ENCODE data around the gene RASA3. TPM values are rescaled to one million over a fixed set of nuclear protein-coding genes. Genes with fewer than 3 reads are reported as not detected.
"Not testable (repeated sequence)": the region's sequence is repeated elsewhere in the genome, so short reads cannot be mapped to it uniquely, and the experiment has no call there.

Gene RASA3
- total and polyA plus RNA-seq, 11 donors: 4.8 to 24.2 (median 9.7) TPM

- DNase-seq (peak in 1 of 5 donors; percentile 24), ATAC-seq (no peak)
- Histone ChIP-seq H3K4me3 (no peak overlapping the region), H3K27ac (peak overlapping the region in 5 of 12 donors; percentile 70 to 94 (median 79)), H3K27me3 (no peaks in the 10 kb centered on the region), H3K9me3 (no peaks in the 10 kb centered on the region), H3K4me1 (peaks cover 0 to 90% (median 54%) of the 10 kb centered on the region in 12 donors), H3K36me3 (peaks cover 0 to 4% (median 0%) of the 10 kb centered on the region in 9 donors)
- 87 to 89% (median 88%) methylated on average over 21 of the region's 21 CpGs for WGBS, 4 donors
- no peak for TF ChIP-seq POLR2A (IDR thresholded peaks at IDR 0.05)
- no peak for TF ChIP-seq CTCF (IDR thresholded peaks at IDR 0.05)
- intact Hi-C loops (cut with DNase I): no loop called here
Observed at GRCh38 chr13:114126789-114127472, 5.5 kb downstream of the RASA3 start.

- H3K27ac ChIP-seq; intact Hi-C loops (cut with DNase I); DNase-seq; H3K4me3 ChIP-seq; H3K9me3 ChIP-seq; H3K27me3 ChIP-seq; ATAC-seq; H3K36me3 ChIP-seq: not testable (repeated sequence)
- 92 to 97% (median 94%) methylated on average over 12 to 14 of the region's 14 CpGs for WGBS, 4 donors
- peaks cover 0 to 93% (median 59%) of the 10 kb centered on the region in 12 donors for H3K4me1 ChIP-seq
Observed at GRCh38 chr13:114126086-114126485, 6.3 kb downstream of the RASA3 start.

GRCh38 chr13:114125589-114125988 lies 6.8 kb downstream of the RASA3 start:
- 94 to 96% (median 95%) methylated on average over 16 to 18 of the region's 19 CpGs for WGBS, 4 donors
- DNase-seq (peak in 1 of 5 donors; percentile 11), ATAC-seq (no peak)
- TF ChIP-seq CTCF (IDR thresholded peaks at IDR 0.05) (no peak), POLR2A (IDR thresholded peaks at IDR 0.05) (no peak)
- no peak overlapping the region for H3K27ac ChIP-seq
- intact Hi-C loops (cut with DNase I): no loop called here
- peaks cover 0 to 95% (median 56%) of the 10 kb centered on the region in 12 donors for H3K4me1 ChIP-seq
- H3K4me3 ChIP-seq: no peak overlapping the region
- H3K9me3 ChIP-seq: no peaks in the 10 kb centered on the region
- H3K27me3 ChIP-seq: no peaks in the 10 kb centered on the region
- peaks cover 0 to 4% (median 0%) of the 10 kb centered on the region in 9 donors for H3K36me3 ChIP-seq

GRCh38 chr13:114124921-114125320 lies 7.5 kb downstream of the RASA3 start:
- H3K36me3 ChIP-seq: peaks cover 0 to 4% (median 0%) of the 10 kb centered on the region in 9 donors
- 74 to 86% (median 81%) methylated on average over 9 of the region's 9 CpGs for WGBS, 4 donors
- no peak overlapping the region for H3K27ac ChIP-seq
- peaks cover 0 to 91% (median 50%) of the 10 kb centered on the region in 12 donors for H3K4me1 ChIP-seq
- TF ChIP-seq CTCF (IDR thresholded peaks at IDR 0.05) (no peak), POLR2A (IDR thresholded peaks at IDR 0.05) (no peak)
- intact Hi-C loops (cut with DNase I): loop anchor here in 1 of 10 donors (5.0 kb wide), 1 partner anchor 58 kb away; no protein-coding TSS in a partner anchor
- H3K9me3 ChIP-seq: no peaks in the 10 kb centered on the region
- ATAC-seq (no peak), DNase-seq (peak in 1 of 5 donors; percentile 3)
- no peak overlapping the region for H3K4me3 ChIP-seq
- no peaks in the 10 kb centered on the region for H3K27me3 ChIP-seq
